DOHH2 (cell line): ENCODE data around the gene CABLES1.

Experiments used
- EZH2phosphoT487 ChIP-seq: fragments of 200-600 bp; sonication (generic); IDR thresholded peaks from 2 replicates; pipeline ENCODE4 v1.6.1; 2017; ENCODE audit warnings: borderline replicate concordance, mild to moderate bottlenecking, antibody characterized with exemption, low read length, moderate library complexity, mixed read lengths
- TF ChIP-seq, protein P1 (sequence below): fragments of 200-600 bp; sonication (generic); IDR thresholded peaks from one replicate; pipeline ENCODE4 v1.5.1; 2014; ENCODE audit warnings: antibody characterized with exemption, mild to moderate bottlenecking, low read depth, low read length; ENCODE audit not compliant: poor library complexity, severe bottlenecking

GRCh38 chr18:23220355-23220754, 85.1 kb downstream of the CABLES1 start:
- TF ChIP-seq, protein P1, sequence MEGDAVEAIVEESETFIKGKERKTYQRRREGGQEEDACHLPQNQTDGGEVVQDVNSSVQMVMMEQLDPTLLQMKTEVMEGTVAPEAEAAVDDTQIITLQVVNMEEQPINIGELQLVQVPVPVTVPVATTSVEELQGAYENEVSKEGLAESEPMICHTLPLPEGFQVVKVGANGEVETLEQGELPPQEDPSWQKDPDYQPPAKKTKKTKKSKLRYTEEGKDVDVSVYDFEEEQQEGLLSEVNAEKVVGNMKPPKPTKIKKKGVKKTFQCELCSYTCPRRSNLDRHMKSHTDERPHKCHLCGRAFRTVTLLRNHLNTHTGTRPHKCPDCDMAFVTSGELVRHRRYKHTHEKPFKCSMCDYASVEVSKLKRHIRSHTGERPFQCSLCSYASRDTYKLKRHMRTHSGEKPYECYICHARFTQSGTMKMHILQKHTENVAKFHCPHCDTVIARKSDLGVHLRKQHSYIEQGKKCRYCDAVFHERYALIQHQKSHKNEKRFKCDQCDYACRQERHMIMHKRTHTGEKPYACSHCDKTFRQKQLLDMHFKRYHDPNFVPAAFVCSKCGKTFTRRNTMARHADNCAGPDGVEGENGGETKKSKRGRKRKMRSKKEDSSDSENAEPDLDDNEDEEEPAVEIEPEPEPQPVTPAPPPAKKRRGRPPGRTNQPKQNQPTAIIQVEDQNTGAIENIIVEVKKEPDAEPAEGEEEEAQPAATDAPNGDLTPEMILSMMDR: no peak
- no peak for TF ChIP-seq EZH2phosphoT487
